ENCODE results near the gene MYO5C. TPM values are rescaled to one million over a fixed set of nuclear protein-coding genes. Genes with fewer than 3 reads are reported as not detected.

MYO5C gene
- total RNA-seq, 1 donor from 2014 or later = 4.5 TPM

DNA sequence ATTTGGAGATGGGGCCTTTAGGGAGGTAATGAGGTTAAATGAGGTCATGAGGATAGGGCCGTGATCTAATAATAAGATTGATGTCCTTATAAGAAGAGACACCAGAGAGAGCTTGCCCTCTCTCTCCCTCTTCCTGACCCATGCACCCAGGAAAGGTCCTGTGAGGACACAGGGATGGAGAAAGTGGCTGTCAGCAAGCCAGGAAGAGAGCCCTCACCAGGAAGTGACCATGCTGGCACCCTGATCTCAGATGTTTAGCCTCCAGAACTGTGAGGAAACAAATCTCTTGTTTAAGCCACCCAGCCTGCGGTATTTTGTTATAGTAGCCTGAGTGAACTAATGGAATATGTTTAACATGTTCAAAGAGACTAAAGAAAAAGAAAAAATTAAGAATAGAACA, 89.2 kb downstream of the MYO5C start:
- no peak for DNase-seq (ENCODE audit: low read depth)
- H3K4me1 Mint-ChIP-seq (ENCODE audit: low read depth, unreplicated experiment) = no peaks in the 10 kb centered on the region
- Histone ChIP-seq H3K27me3 (ENCODE audit: insufficient read depth, low read length) (no peaks in the 10 kb centered on the region), H3K9ac (ENCODE audit: low read length) (no peak overlapping the region), H3K4me2 (ENCODE audit: low read length) (no peak overlapping the region), H3K9me3 (ENCODE audit: insufficient read depth, low read depth, low read length) (no peaks in the 10 kb centered on the region), H4K20me1 (ENCODE audit: insufficient read depth, low read length) (no peaks in the 10 kb centered on the region), H3K27ac (ENCODE audit: low read depth, low read length) (no peak overlapping the region), H3K4me1 (ENCODE audit: insufficient read depth, low read length) (no peaks in the 10 kb centered on the region), H3K4me3 (ENCODE audit: insufficient read depth, low read depth, low read length) (no peak overlapping the region), H3K79me2 (ENCODE audit: insufficient read depth, low read length) (no peaks in the 10 kb centered on the region), H2AFZ (ENCODE audit: low read depth, low read length) (no peak overlapping the region), H3K36me3 (ENCODE audit: insufficient read depth, low read length) (no peaks in the 10 kb centered on the region)
- no peaks in the 10 kb centered on the region for H3K9me3 Mint-ChIP-seq (ENCODE audit: unreplicated experiment)
- H3K27ac Mint-ChIP-seq (ENCODE audit: unreplicated experiment) = no peak overlapping the region
- no peak overlapping the region for H3K4me3 Mint-ChIP-seq (ENCODE audit: unreplicated experiment)
- H3K36me3 Mint-ChIP-seq (ENCODE audit: low read depth, unreplicated experiment) = no peaks in the 10 kb centered on the region
- no peak for TF ChIP-seq EZH2 (IDR thresholded peaks at IDR 0.05; ENCODE audit: insufficient read depth, low read length)
- TF ChIP-seq, protein P1, sequence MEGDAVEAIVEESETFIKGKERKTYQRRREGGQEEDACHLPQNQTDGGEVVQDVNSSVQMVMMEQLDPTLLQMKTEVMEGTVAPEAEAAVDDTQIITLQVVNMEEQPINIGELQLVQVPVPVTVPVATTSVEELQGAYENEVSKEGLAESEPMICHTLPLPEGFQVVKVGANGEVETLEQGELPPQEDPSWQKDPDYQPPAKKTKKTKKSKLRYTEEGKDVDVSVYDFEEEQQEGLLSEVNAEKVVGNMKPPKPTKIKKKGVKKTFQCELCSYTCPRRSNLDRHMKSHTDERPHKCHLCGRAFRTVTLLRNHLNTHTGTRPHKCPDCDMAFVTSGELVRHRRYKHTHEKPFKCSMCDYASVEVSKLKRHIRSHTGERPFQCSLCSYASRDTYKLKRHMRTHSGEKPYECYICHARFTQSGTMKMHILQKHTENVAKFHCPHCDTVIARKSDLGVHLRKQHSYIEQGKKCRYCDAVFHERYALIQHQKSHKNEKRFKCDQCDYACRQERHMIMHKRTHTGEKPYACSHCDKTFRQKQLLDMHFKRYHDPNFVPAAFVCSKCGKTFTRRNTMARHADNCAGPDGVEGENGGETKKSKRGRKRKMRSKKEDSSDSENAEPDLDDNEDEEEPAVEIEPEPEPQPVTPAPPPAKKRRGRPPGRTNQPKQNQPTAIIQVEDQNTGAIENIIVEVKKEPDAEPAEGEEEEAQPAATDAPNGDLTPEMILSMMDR (IDR thresholded peaks at IDR 0.05; ENCODE audit: insufficient read depth, low read depth, low read length) = no peak
- H3K27me3 Mint-ChIP-seq (ENCODE audit: low read depth, unreplicated experiment) = no peaks in the 10 kb centered on the region
- no peak for FAIRE-seq

- Mint-ChIP-seq H3K27me3 (ENCODE audit: low read depth, unreplicated experiment) (no peaks in the 10 kb centered on the region), H3K36me3 (ENCODE audit: low read depth, unreplicated experiment) (no peaks in the 10 kb centered on the region), H3K27ac (ENCODE audit: unreplicated experiment) (no peak overlapping the region), H3K9me3 (ENCODE audit: unreplicated experiment) (no peaks in the 10 kb centered on the region), H3K4me1 (ENCODE audit: low read depth, unreplicated experiment) (no peaks in the 10 kb centered on the region), H3K4me3 (ENCODE audit: unreplicated experiment) (no peak overlapping the region)
- FAIRE-seq (no peak), DNase-seq (ENCODE audit: low read depth) (no peak)
- no peaks in the 10 kb centered on the region for H3K27me3 ChIP-seq (ENCODE audit: insufficient read depth, low read length)
- no peak overlapping the region for H2AFZ ChIP-seq (ENCODE audit: low read depth, low read length)
- H3K9me3 ChIP-seq (ENCODE audit: insufficient read depth, low read depth, low read length) = no peaks in the 10 kb centered on the region
- no peak overlapping the region for H3K4me2 ChIP-seq (ENCODE audit: low read length)
- H3K9ac ChIP-seq (ENCODE audit: low read length) = no peak overlapping the region
- H4K20me1 ChIP-seq (ENCODE audit: insufficient read depth, low read length) = no peaks in the 10 kb centered on the region
- TF ChIP-seq EZH2 (IDR thresholded peaks at IDR 0.05; ENCODE audit: insufficient read depth, low read length) = no peak
- TF ChIP-seq, protein P1 (IDR thresholded peaks at IDR 0.05; ENCODE audit: insufficient read depth, low read depth, low read length) = no peak
- H3K4me3 ChIP-seq (ENCODE audit: insufficient read depth, low read depth, low read length) = no peak overlapping the region
- no peaks in the 10 kb centered on the region for H3K4me1 ChIP-seq (ENCODE audit: insufficient read depth, low read length)
- H3K79me2 ChIP-seq (ENCODE audit: insufficient read depth, low read length) = no peaks in the 10 kb centered on the region
- no peaks in the 10 kb centered on the region for H3K36me3 ChIP-seq (ENCODE audit: insufficient read depth, low read length)
- H3K27ac ChIP-seq (ENCODE audit: low read depth, low read length) = no peak overlapping the region
Observed at GRCh38 chr15:52204657-52205056, 90.9 kb downstream of the MYO5C start.

GRCh38 chr15:52200831-52201365, 94.7 kb downstream of the MYO5C start:
- no peak overlapping the region for H3K4me3 Mint-ChIP-seq (ENCODE audit: unreplicated experiment)
- DNase-seq (ENCODE audit: low read depth) (no peak), FAIRE-seq (peak; percentile 13)
- no peaks in the 10 kb centered on the region for H3K27me3 Mint-ChIP-seq (ENCODE audit: low read depth, unreplicated experiment)
- no peak overlapping the region for H2AFZ ChIP-seq (ENCODE audit: low read depth, low read length)
- H3K4me2 ChIP-seq (ENCODE audit: low read length) = no peak overlapping the region
- no peaks in the 10 kb centered on the region for H3K36me3 Mint-ChIP-seq (ENCODE audit: low read depth, unreplicated experiment)
- no peaks in the 10 kb centered on the region for H3K4me1 ChIP-seq (ENCODE audit: insufficient read depth, low read length)
- no peaks in the 10 kb centered on the region for H3K9me3 Mint-ChIP-seq (ENCODE audit: unreplicated experiment)
- H3K27ac ChIP-seq (ENCODE audit: low read depth, low read length) = no peak overlapping the region
- H3K9ac ChIP-seq (ENCODE audit: low read length) = no peak overlapping the region
- no peaks in the 10 kb centered on the region for H3K4me1 Mint-ChIP-seq (ENCODE audit: low read depth, unreplicated experiment)
- no peaks in the 10 kb centered on the region for H4K20me1 ChIP-seq (ENCODE audit: insufficient read depth, low read length)
- H3K27me3 ChIP-seq (ENCODE audit: insufficient read depth, low read length) = no peaks in the 10 kb centered on the region
- no peaks in the 10 kb centered on the region for H3K79me2 ChIP-seq (ENCODE audit: insufficient read depth, low read length)
- no peak for TF ChIP-seq EZH2 (IDR thresholded peaks at IDR 0.05; ENCODE audit: insufficient read depth, low read length)
- TF ChIP-seq, protein P1 (IDR thresholded peaks at IDR 0.05; ENCODE audit: insufficient read depth, low read depth, low read length) = no peak
- no peaks in the 10 kb centered on the region for H3K9me3 ChIP-seq (ENCODE audit: insufficient read depth, low read depth, low read length)
- H3K36me3 ChIP-seq (ENCODE audit: insufficient read depth, low read length) = no peaks in the 10 kb centered on the region
- H3K4me3 ChIP-seq (ENCODE audit: insufficient read depth, low read depth, low read length) = no peak overlapping the region
- H3K27ac Mint-ChIP-seq (ENCODE audit: unreplicated experiment) = no peak overlapping the region

Measured in astrocyte (in vitro differentiated cells and primary cell).